Subcutaneous preadipocyte (primary cell): Measurements from ENCODE around the gene SRGAP3. TPM values are rescaled to one million over a fixed set of nuclear protein-coding genes. Genes with fewer than 3 reads are reported as not detected.

Experiments used
- small RNA-seq: library from RNA; depleted of rRNA; stranded (forward); fragments of <200 nt; gene quantifications from one replicate; pipeline ENCODE3, GENCODE V24; 2012
- total RNA-seq: library from RNA; depleted of rRNA; stranded (reverse); fragments of >200 nt; gene quantifications from 2 replicates; pipeline ENCODE4 v1.2.3, GENCODE V29; 2012

SRGAP3 gene
- total RNA-seq = 2.9 and 5.1 TPM in 2 replicates

GRCh38 chr3:9249273-9250192 lies at the start of gene SRGAP3:
Gene SRGAP3, minus strand, starts transcription at chr3:9249646. Its CDS starts 695 bp downstream, at chr3:9248951.

GRCh38 chr3:8963137-8963853 lies 286.2 kb downstream of the SRGAP3 start, which contains the start of gene RAD18:
Gene RAD18, minus strand, starts transcription at chr3:8963472. Its CDS starts 87 bp downstream, at chr3:8963385.

Small RNA genes within 50 kb of the gene (small RNA-seq; reads per million reads assigned to genes)
- gene RF00416 = not detected

Other genes with a start within 250 kb of the SRGAP3 start
- gene THUMPD3, start 113.4 kb upstream of the SRGAP3 start, total RNA-seq = 45.9 and 49.9 TPM in 2 replicates
- 83.0 and 95.4 TPM in 2 replicates for gene SETD5, start 148.0 kb upstream of the SRGAP3 start, total RNA-seq